HG03378 (cell line): ENCODE data around the gene ADCY9.

ENCODE experiments used
- ATAC-seq: cut with Tn5 transposase; IDR thresholded peaks from one replicate; pipeline ENCODE4 v1.9.1; 2021; ENCODE audit warnings: mild to moderate bottlenecking, moderate library complexity; ENCODE audit not compliant: unreplicated experiment

ADCY9 gene

GRCh38 chr16:4124535-4125294, 8.5 kb upstream of the ADCY9 start:
- no peak for ATAC-seq

GRCh38 chr16:4123616-4124300, 7.5 kb upstream of the ADCY9 start:
- ATAC-seq: no peak

DNA sequence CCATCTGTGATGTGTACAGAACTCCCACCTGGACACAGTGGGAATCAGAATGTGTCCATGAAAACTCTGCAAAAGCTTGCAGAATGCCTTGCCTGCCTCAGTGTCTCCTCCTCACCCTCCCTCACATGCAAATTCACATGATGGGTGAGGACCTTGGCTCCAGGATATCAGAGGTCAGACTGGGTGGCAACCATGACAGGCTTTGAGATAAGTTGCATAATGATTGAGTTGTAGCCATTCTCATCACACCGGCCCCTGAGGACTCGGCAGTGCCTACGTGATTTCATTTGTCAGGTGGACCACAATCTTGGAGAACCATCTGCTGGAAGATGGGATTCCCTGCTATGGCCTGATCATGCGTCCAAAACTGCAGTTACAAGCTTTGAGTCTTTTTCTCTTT, 3.9 kb upstream of the ADCY9 start:
- no peak for ATAC-seq

- no peak for ATAC-seq
Measured at GRCh38 chr16:4117250-4117578, 972 bp upstream of the ADCY9 start.

DNA sequence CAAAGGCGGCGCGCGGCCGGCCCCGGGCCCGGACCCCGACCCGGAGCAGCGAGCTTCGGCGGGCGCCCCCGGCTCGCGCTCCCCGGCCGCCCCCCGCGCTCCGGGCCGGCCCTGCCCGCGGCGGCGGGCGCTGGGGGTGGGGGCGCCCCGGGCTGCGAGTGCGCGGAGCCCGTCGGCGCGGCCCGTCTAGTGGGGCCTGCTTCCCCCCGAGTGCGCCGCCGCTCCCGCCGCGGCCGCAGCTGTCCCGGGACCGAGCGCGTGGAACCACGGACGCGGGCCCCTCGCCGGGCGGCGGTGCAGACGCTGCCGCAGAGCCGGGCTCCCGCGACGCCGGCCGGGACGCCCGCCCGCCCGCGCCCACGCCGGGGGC, 308 bp downstream of the ADCY9 start:
- ATAC-seq: no peak

DNA sequence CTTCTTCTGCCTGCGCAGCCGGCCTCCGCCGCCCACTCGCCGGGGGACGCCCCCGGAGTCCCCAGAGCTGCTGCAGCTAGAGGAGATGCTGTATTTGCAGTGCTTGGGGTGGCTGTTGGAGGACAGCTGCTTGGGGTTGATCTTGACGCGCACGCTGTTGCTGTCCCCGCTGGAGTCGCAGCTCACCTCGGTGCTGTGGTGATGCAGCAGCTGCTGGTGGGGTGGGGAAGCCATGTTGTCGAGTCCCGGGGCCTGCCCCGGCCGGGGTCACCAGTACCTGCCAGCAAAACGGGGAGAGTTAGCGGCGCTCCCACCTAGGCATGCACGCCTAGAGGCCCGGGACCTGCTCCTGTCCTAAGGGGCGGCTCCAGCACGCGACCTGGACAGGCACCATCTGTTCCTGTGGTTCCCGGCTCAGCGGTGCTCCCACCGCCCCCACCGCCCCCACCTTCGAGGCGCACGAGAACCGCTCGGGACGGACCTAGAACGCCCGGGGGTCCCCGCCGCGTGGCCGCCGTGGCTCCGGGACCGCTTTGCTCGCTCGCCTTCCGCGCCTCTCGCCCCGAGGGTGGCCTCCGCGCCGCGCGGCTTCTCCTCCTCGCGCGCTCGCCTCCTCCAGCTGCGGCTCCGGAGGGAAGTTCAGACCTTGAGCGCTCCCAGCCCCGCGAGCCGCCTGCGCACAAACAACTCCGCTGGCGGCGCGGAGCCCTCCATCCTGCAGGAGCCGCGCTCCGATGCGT, 863 bp downstream of the ADCY9 start:
- ATAC-seq: no peak

DNA sequence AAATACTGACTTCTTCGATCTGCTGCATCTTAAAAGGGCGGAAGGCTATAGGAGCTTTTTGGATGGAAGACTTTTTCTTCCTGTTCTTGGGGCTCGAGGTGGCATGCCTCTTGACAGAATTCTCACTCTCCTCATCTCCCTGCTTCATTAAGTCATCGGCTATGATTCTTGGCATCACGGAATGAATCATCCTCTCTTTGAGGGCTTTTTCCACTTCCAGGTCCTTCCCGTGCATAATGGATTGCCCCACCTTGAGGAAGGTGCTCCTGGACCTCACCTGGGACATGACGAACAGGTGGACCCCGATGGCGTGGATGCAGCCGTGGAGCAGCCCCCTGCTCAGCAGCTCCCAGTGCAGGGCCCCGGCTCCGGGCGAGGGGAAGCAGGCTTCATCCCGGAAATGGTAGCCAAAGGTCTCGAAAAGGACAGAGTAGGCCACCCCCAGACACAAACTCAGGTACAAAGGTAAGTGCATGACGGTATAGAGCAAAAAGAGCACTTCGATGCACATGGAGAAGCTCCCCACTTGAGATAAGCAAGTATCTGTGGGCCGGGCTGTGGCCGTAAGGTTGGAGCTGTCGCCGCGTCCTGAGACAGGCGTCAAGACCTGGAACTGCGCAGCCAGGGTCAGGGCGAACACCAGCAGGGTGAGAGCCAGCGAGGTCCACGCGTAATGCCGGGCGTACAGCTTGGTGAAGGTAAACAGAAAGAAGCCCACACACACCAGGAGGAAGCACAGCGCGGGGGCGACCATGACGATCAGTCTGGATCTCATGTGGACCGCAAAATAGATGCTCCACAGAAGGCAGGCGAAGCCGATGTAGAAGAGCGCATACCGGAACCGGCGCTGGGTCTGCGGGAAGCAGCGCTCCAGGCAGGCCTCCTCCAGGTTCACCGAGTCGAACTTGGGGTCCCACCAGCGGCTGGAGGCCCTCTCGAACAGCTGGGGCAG, 1.7 kb downstream of the ADCY9 start:
- no peak for ATAC-seq

DNA sequence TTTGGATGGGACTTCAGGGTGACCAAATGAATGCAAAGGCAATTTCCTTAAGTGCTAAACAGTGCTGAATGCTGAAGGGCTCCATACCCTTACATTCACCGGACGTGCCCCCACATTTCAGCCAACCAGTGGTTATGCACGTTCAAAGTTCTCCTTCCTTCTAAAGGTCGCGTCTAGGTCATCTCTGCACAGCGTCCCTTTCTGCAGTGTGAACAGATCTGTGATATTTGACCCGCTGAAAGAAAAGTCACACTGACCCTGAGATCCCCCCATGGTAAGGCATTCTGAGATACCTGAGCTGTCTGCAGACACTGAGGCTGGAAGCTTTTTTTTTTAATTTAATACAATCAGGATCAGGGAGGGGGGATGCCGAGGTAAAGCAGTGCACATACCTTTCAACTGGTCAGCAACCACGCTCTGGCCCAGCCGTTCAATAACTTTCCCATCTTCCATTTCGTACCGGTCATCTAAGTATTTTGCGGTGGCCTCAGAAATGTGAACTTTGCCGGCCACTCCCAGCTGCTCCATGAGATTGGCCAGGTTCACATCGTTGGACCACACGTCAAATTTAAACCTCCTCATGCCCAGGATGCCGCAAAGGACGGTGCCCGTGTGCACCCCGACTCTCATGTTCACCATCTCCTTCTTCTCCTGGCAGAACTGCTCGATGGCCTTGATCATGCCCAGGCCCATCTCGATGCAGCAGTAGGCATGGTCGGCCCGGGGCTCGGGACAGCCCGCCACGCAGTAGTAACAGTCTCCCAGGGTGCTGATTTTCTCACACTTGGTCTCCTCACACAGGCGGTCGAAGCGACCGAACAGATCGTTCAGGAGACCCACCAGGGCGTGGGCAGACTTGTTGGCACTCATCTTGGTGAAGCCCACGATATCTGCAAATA, 2.6 kb downstream of the ADCY9 start:
- ATAC-seq: no peak

DNA sequence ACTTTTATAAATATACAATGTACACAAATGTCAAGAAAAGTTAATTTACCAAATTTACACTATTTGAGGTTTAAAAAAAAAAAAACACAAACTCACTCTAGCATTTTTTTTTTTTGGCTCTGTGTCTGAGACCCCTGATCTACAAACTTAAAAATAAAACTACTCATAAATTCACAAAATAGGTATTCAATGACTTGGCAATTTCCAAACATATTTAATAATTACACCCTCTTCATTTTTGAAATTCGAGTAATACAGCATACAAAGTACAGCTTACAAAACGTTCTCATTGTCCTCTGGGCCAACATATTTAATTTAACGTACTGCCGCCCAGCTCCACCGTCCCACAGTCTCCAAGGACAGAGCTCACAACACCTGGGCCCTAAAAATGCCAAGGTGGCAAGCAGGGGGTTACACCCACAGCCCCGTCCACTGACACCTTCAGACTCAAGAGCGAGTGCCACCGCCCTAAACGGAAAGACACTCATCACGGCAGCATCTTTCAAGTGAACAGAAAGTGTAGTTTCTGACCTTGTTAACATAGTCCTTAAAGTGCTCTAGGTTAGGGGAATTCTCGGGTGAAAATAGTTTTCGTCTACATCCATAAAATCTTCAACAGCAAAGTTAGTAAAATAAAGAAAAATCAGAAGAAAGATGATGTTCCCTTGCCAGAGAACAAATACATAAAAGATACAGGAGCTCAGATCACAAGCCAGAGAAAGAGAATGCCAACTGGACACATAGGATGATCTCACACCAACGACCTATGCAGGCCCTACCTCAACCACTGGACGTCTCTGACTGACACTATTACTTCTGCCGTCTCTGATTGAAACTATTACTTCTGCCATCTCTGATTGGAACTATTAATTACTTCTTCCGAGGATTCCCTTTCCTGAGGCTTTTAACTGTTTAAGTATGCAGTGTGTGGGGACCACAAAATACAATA, 4.2 kb downstream of the ADCY9 start:
- ATAC-seq: no peak

- no peak for ATAC-seq
Measured at GRCh38 chr16:4110680-4111079, 5.6 kb downstream of the ADCY9 start.

GRCh38 chr16:4110065-4110464, 6.2 kb downstream of the ADCY9 start:
- ATAC-seq: no peak

- ATAC-seq: no peak
Measured at GRCh38 chr16:4109250-4109736, 6.9 kb downstream of the ADCY9 start.

DNA sequence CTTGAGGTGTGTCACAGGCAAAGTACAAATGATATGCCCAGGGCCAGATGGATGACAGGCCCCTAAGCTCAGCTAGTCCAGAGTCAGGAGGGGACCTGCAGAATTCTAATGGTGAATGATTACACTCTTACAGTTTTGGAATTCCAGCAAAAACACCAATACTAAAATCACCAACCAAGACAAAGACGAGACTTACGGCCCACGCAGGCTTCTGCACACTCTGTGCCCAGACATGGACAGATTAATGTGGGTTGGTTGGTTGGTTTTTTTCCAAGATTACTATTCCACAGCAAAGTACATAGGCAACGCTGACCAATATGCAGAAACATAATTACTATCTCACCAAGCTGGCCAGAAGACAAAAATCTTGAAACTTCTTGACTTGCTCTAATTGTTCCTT, 9.7 kb downstream of the ADCY9 start:
- no peak for ATAC-seq

DNA sequence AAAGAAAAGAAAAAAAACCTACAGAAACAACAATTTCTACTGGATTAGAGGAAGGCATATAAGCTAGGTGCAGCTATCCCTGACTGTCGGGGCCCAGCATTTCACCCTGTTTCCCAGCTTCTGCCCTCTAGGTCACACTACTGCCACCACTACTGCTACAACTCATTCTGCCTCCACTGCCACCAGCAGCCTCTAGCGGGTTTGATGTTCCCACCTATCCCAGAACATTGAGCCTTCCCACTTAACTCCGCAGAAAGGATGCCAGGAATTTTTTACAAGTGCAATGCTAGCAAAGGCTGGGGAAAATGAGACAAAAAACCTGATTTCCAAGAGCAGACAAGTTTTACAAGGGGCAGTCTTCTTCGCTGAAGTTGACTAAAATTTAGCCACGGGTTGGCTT, 10.4 kb downstream of the ADCY9 start:
- ATAC-seq: no peak

DNA sequence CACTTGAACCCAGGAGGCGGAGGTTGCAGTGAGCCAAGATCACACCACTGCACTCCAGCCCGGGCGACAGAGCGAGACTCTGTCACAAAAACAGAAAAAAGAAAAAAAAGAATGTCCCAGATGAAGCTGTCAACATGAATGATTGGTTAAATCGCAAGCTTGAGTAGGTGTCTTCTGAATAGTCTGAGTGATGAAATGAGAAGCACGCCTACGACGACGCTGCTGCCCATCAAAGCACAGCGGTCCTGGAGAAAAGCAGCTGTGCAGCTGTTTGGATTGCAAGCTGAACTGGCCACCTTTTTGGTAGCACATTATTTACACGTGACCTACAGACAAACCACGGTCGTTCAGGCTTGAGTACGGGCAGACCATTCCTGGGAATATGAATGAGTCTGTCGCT, 12.5 kb downstream of the ADCY9 start:
- ATAC-seq: no peak

- no peak for ATAC-seq
Measured at GRCh38 chr16:4101421-4102219, 14.6 kb downstream of the ADCY9 start.

DNA sequence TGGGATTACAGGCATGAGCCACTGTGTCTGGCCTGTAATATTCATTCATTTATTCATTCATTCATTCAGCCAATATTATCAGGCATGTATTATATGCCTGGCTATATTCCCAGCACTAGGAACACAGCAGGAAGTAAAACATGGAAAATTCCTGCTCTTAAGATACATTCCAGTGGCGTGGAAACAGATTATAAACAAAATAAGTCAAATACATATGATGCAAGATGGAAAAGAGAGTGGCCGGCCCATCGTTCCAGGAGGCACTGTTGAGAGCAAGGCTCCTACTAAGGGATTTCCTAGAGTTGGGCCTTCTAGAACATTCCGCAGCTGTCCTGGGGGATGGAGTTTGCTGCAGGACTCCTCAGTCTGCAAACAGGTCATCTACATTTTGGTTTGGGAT, 17.7 kb downstream of the ADCY9 start:
- no peak for ATAC-seq

GRCh38 chr16:4097826-4098240, 18.4 kb downstream of the ADCY9 start:
- ATAC-seq: no peak
